SK-N-SH (cell line): ENCODE measurements around the gene DCXR.
A peak's percentile ranks its signal among the peaks of the same experiment; 100 is the strongest.

ENCODE experiments used
- EP300 ChIP-seq, 2 experiments: IDR thresholded peaks; 2 replicates each; pipeline versions ENCODE4 v1.4.0 to v1.6.1; 2012; ENCODE audit warnings: borderline replicate concordance in 1 of 2, low read depth in 1 of 2, low read length in 1 of 2
- POLR2AphosphoS5 ChIP-seq: IDR thresholded peaks from 2 replicates; pipeline ENCODE4 v1.6.1; 2012; ENCODE audit warnings: low read depth, low read length
- TCF12 ChIP-seq: IDR thresholded peaks from 2 replicates; pipeline ENCODE4 v1.4.0; 2012

GRCh38 chr17:82022310-82022980 is 15.1 kb downstream of the DCXR start, which contains the start of gene CENPX:
- TF ChIP-seq EP300 (IDR thresholded peaks at IDR 0.05; ENCODE audit: borderline replicate concordance in 1 of 2, low read depth in 1 of 2, low read length in 1 of 2) (no peak), TCF12 (no peak), POLR2AphosphoS5 (peak; percentile 60)
